PC-3 (cell line): ENCODE data around the gene PRR30.

Experiments used
- CTCF ChIP-seq: fragments of 300-600 bp; sonication (generic); conservative IDR thresholded peaks from 2 replicates; pipeline ENCODE4 v1.5.1; 2017; ENCODE audit warnings: antibody characterized with exemption, low read depth, mild to moderate bottlenecking, low read length
- EZH2 ChIP-seq: fragments of 300-600 bp; sonication (generic); IDR thresholded peaks from one replicate; pipeline ENCODE4 v1.6.1; 2017; ENCODE audit warnings: antibody characterized with exemption, mild to moderate bottlenecking, low read length; ENCODE audit not compliant: unreplicated experiment

- TF ChIP-seq CTCF (no peak), EZH2 (no peak)
These were observed 44.7 kb downstream of the PRR30 start for GRCh38 chr2:27094353-27094984.
